ENCODE data around the gene KLK7.

KLK7 gene

DNA sequence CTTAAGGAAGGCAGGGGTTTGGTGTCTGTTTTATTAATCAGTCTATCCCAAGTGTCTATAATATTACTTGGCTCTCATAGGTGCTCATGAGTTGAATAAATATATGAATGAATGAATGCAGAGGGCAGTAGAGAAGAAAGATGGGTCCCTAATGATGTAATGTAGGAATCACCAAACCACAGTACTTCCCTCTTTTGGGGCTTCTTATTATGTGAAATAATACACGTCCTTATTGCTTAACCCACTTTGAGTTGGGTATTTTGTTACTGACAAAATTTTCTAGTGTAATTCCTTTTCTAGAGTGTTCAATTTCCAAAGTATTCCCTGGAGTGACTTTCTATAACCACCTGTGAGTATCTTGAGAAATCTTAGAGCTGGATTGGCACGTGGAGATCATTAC, 44.1 kb downstream of the KLK7 start:
- in situ Hi-C loops (cut with MboI; ENCODE audit: low sequenced_read_pairs) = no loop called here

DNA sequence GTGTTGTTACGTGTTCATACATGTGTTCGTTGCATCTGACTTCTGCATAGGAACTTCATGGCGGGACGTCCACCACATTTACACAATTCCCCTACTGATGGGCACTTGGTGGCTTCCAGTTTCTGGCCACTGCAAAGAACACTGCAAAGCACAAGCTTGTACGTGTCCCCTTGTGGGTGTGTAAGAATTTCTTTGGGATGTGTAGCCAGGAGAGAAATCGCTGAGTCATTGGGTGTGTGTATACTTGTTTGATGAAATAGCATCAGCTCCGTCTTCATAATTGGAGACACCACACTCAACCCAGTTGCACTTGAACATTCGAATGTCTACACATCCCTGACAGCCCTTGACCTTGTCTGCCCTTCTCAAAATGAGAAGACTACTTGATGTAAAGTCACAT, 50.1 kb downstream of the KLK7 start:
- in situ Hi-C loops (cut with MboI; ENCODE audit: low sequenced_read_pairs) = no loop called here

GRCh38 chr19:50932690-50933083, 51.0 kb downstream of the KLK7 start:
- in situ Hi-C loops (cut with MboI; ENCODE audit: low sequenced_read_pairs) = no loop called here

DNA sequence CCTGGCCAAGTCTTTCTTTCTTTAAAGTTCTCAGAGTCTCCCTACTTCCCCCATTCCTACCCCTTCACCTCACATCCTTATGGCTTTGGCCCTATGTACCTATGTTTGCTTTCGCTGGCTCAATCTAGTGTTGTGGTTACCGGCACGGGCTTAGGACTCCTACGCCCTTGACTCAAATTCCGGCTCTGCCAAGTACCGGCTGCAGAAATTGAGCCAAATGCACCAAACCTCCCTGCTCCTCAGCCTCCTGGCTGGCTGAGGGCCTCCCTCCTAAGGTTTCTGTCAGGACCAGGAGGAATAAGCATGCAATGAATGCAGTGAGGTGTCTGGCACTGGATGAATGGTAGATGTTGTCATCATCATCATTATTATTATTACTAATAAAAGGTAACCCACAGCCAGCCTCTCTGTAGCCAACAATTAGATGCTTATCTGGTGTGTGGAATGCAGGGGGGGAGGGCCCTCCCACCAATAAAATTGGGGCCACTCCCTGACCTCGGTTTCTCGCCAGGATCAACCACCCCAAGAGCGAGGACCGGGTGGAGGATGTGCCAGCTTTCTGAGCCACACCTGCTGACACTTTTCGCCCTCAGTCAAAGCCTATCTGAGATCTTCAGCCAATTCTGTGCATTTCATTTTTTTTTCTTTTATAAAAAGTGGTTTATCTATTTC, 51.6 kb downstream of the KLK7 start:
- in situ Hi-C loops (cut with MboI; ENCODE audit: low sequenced_read_pairs) = no loop called here

DNA sequence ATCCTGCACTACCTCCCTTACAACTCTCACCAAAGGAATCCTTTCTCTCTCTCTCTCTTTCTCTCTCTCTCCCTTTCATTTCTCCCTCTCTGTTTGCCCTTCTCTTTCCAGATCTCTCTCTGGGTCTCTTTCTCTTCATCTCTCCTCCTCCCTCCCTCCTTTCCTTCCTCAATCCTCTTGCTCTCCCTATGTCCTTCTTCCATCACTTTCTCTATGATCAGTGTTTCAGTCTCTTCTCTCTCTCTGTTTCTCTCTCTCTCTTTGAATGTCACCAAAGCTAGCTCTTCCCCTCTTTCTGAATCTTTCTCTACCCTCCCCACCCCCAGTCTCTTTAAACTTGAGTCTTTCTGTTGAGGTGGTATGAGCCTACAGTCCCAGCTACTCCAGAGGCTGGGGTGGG, 52.7 kb downstream of the KLK7 start:
- in situ Hi-C loops (cut with MboI; ENCODE audit: low sequenced_read_pairs) = no loop called here

- in situ Hi-C loops (cut with MboI; ENCODE audit: low sequenced_read_pairs) = no loop called here
Measured at GRCh38 chr19:50928831-50929230, 54.9 kb downstream of the KLK7 start.
